ENCODE measurements around the gene DIS3L2. TPM values are rescaled to one million over a fixed set of nuclear protein-coding genes. Genes with fewer than 3 reads are reported as not detected.
A peak's percentile ranks its signal among the peaks of the same experiment; 100 is the strongest.

Gene DIS3L2
- total RNA-seq, 1 experiment from 2014 or later = 28.5 TPM

GRCh38 chr2:232120911-232121310, 159.4 kb downstream of the DIS3L2 start (continued):
- TF ChIP-seq AFF4 (CRISPR knock-in tag; IDR thresholded peaks at IDR 0.05; ENCODE audit: borderline replicate concordance) = no peak
- no peak for TF ChIP-seq ZNF138 (CRISPR knock-in tag; conservative IDR thresholded peaks at IDR 0.05)
- no peak for TF ChIP-seq SMAD4 (CRISPR knock-in tag; IDR thresholded peaks at IDR 0.05)
- no peak for TF ChIP-seq RELA (CRISPR knock-in tag; IDR thresholded peaks at IDR 0.05; ENCODE audit: borderline replicate concordance)

GRCh38 chr2:232124309-232124708, 162.8 kb downstream of the DIS3L2 start:
- no peak overlapping the region for H3K27ac Mint-ChIP-seq
- no peaks in the 10 kb centered on the region; the same call in 1 of the 2 replicates for H3K4me1 Mint-ChIP-seq
- H3K36me3 Mint-ChIP-seq = no peaks in the 10 kb centered on the region
- DNase-seq (ENCODE audit: low spot score) (no peak), ATAC-seq (no peak)
- no peak overlapping the region for H3K4me3 Mint-ChIP-seq
- H3K9me3 Mint-ChIP-seq = no peaks in the 10 kb centered on the region
- TF ChIP-seq OVOL2 (CRISPR knock-in tag; IDR thresholded peaks at IDR 0.05; ENCODE audit: borderline replicate concordance) (no peak), IRF1 (CRISPR knock-in tag; IDR thresholded peaks at IDR 0.05) (no peak)
- CTCF ChIA-PET = no interaction called here
- POLR2A ChIA-PET = no interaction called here
- H3K27me3 Mint-ChIP-seq (ENCODE audit: low read depth) = no peaks in the 10 kb centered on the region

DNA sequence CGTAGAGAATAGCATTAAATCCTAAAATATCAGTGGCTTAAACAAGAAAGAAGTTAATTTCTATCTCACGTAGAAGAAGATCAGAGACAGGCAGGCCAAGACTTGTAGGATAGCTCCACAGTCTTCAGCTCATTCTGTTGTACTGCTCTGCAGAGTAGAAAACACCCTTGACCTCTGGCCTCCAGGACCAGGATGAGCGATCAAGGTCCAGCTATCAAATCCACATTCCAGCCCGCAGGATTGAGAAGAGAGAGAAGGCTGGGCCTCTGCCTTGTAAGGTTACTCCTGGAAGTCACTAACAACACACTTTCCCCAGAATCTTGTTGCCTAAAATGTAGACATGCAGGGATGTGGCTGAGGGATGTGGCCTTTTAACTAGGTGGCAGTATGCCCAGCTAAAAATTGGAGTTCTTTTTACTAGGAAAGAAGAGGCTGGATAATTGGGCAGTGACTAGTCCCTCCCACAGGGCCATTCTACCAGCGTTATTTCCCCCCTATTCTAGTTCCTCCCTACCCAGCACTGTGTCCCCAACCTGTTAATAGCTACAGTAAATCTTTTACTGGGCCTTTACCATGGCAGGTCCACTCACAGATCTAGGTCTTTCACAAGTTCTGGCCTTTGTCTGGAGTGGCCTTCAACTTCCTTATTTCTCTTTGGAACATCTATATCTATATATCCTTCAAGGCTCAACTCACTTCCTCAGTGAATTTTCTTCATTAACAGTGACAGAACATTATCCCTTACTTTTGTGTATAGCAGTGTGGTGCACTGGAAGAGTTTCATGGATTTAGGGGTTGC, 165.0 kb downstream of the DIS3L2 start:
- Mint-ChIP-seq H3K9me3 (no peaks in the 10 kb centered on the region), H3K36me3 (no peaks in the 10 kb centered on the region), H3K27me3 (ENCODE audit: low read depth) (no peaks in the 10 kb centered on the region), H3K4me1 (peaks cover 5% of the 10 kb centered on the region), H3K4me3 (no peak overlapping the region), H3K27ac (peak overlapping the region; percentile 85; the same call in 1 of the 2 replicates)
- POLR2A ChIA-PET = no interaction called here
- CTCF ChIA-PET = interaction anchor here (0.6 to 2.5 kb wide), 7 partner anchors 10 to 226 kb away, joined by 3 to 12 read pairs (median 6); no protein-coding TSS in a partner anchor
- DNase-seq (ENCODE audit: low spot score) = no peak
- TF ChIP-seq, protein P1, sequence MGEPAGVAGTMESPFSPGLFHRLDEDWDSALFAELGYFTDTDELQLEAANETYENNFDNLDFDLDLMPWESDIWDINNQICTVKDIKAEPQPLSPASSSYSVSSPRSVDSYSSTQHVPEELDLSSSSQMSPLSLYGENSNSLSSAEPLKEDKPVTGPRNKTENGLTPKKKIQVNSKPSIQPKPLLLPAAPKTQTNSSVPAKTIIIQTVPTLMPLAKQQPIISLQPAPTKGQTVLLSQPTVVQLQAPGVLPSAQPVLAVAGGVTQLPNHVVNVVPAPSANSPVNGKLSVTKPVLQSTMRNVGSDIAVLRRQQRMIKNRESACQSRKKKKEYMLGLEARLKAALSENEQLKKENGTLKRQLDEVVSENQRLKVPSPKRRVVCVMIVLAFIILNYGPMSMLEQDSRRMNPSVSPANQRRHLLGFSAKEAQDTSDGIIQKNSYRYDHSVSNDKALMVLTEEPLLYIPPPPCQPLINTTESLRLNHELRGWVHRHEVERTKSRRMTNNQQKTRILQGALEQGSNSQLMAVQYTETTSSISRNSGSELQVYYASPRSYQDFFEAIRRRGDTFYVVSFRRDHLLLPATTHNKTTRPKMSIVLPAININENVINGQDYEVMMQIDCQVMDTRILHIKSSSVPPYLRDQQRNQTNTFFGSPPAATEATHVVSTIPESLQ (CRISPR knock-in tag; IDR thresholded peaks at IDR 0.05) = no peak
- no peak for TF ChIP-seq ZNF423 (CRISPR knock-in tag; IDR thresholded peaks at IDR 0.05)
- no peak for TF ChIP-seq ZNF671 (CRISPR knock-in tag; IDR thresholded peaks at IDR 0.05)
- no peak for TF ChIP-seq CREM (CRISPR knock-in tag; IDR thresholded peaks at IDR 0.05)
- no peak for TF ChIP-seq ZNF232 (CRISPR knock-in tag; IDR thresholded peaks at IDR 0.05)
- no peak for TF ChIP-seq ZNF138 (CRISPR knock-in tag; conservative IDR thresholded peaks at IDR 0.05)
- TF ChIP-seq, protein P2, sequence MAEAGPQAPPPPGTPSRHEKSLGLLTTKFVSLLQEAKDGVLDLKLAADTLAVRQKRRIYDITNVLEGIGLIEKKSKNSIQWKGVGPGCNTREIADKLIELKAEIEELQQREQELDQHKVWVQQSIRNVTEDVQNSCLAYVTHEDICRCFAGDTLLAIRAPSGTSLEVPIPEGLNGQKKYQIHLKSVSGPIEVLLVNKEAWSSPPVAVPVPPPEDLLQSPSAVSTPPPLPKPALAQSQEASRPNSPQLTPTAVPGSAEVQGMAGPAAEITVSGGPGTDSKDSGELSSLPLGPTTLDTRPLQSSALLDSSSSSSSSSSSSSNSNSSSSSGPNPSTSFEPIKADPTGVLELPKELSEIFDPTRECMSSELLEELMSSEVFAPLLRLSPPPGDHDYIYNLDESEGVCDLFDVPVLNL (CRISPR knock-in tag; IDR thresholded peaks at IDR 0.05; ENCODE audit: borderline replicate concordance, low read depth) = no peak
- no peak for TF ChIP-seq MAX (CRISPR knock-in tag; IDR thresholded peaks at IDR 0.05)
- no peak for TF ChIP-seq ZNF121 (CRISPR knock-in tag; IDR thresholded peaks at IDR 0.05)
- TF ChIP-seq FOXP1 (CRISPR knock-in tag; IDR thresholded peaks at IDR 0.05; ENCODE audit: borderline replicate concordance) = no peak
- no peak for TF ChIP-seq ZSCAN18 (CRISPR knock-in tag; IDR thresholded peaks at IDR 0.05)
- TF ChIP-seq ZMAT4 (CRISPR knock-in tag; IDR thresholded peaks at IDR 0.05) = no peak
- ATAC-seq = no peak

Measured in WTC11 (cell line).